ENCODE measurements around the gene MKRN1. TPM values are rescaled to one million over a fixed set of nuclear protein-coding genes. Genes with fewer than 3 reads are reported as not detected.
"Not testable (repeated sequence)": the region's sequence is repeated elsewhere in the genome, so short reads cannot be mapped to it uniquely, and the experiment has no call there.

Gene MKRN1
- total RNA-seq, 2 donors from 2014 or later, result 135 to 163 TPM

DNA sequence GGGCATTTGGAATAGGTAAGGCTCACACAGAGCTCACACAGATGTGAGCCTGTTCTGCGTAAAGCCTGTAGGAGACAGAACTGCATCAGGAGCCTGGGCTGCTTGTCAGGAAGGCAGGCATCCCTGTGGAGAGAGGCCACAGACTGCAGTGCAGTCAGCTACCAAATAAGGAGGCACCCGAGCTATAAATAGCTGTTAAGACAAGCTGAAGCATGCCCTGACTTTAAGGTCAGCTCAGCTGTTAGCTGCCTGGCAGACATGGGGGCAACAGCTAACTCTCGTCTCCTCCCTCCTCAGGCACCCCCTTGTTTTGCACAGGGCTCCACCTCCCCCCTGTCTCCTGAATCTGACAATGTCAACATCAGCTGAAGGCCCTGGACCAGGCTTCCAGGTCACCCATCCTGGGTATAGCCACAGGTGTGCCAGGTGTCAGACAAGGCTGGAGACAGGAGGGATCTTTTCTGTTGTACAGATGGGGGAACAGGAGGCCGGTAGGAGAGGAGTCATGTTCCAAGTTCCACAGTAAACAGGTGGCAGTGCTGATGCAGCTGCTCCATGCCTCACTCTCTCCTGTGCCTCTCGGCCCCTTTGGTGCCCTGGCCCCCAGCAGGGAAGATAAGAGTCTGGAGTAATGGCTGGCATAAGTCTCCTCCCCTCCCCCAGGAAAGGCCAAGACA is 27.6 kb upstream of the MKRN1 start:
- no peak overlapping the region for H3K4me3 Mint-ChIP-seq
- no peak overlapping the region for H3K4me3 ChIP-seq (ENCODE audit: low read length)
- H3K27ac Mint-ChIP-seq, result peak overlapping the region; percentile 59
- H3K36me3 Mint-ChIP-seq (ENCODE audit: low read depth), result no peaks in the 10 kb centered on the region
- no peak overlapping the region for H3K27ac ChIP-seq (ENCODE audit: low read depth, low read length)
- peaks cover 14% of the 10 kb centered on the region for H3K4me1 Mint-ChIP-seq
- peaks cover 13% of the 10 kb centered on the region for H3K4me1 ChIP-seq (ENCODE audit: control insufficient read depth, insufficient read depth, low read length)
- no peaks in the 10 kb centered on the region for H3K27me3 ChIP-seq (ENCODE audit: control insufficient read depth, insufficient read depth, low read length, poor library complexity, severe bottlenecking)
- H3K9ac ChIP-seq (ENCODE audit: extremely low read depth, low read length, poor library complexity, severe bottlenecking), result no peak overlapping the region
- TF ChIP-seq, protein P1, sequence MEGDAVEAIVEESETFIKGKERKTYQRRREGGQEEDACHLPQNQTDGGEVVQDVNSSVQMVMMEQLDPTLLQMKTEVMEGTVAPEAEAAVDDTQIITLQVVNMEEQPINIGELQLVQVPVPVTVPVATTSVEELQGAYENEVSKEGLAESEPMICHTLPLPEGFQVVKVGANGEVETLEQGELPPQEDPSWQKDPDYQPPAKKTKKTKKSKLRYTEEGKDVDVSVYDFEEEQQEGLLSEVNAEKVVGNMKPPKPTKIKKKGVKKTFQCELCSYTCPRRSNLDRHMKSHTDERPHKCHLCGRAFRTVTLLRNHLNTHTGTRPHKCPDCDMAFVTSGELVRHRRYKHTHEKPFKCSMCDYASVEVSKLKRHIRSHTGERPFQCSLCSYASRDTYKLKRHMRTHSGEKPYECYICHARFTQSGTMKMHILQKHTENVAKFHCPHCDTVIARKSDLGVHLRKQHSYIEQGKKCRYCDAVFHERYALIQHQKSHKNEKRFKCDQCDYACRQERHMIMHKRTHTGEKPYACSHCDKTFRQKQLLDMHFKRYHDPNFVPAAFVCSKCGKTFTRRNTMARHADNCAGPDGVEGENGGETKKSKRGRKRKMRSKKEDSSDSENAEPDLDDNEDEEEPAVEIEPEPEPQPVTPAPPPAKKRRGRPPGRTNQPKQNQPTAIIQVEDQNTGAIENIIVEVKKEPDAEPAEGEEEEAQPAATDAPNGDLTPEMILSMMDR (conservative IDR thresholded peaks at IDR 0.05), result peak; percentile 53
- peak; percentile 84 for DNase-seq
- no peaks in the 10 kb centered on the region for H3K27me3 Mint-ChIP-seq (ENCODE audit: insufficient read depth)
- WGBS, 2 experiments (ENCODE audit: insufficient coverage in 1 of 2, insufficient read length in 1 of 2), result 23 to 37% methylated on average over 3 to 5 of the region's 5 CpGs
- no peaks in the 10 kb centered on the region for H3K9me3 ChIP-seq (ENCODE audit: control insufficient read depth, low read length)
- no peaks in the 10 kb centered on the region for H3K9me3 Mint-ChIP-seq
- no peaks in the 10 kb centered on the region for H3K36me3 ChIP-seq (ENCODE audit: control insufficient read depth, insufficient read depth, low read length)

DNA sequence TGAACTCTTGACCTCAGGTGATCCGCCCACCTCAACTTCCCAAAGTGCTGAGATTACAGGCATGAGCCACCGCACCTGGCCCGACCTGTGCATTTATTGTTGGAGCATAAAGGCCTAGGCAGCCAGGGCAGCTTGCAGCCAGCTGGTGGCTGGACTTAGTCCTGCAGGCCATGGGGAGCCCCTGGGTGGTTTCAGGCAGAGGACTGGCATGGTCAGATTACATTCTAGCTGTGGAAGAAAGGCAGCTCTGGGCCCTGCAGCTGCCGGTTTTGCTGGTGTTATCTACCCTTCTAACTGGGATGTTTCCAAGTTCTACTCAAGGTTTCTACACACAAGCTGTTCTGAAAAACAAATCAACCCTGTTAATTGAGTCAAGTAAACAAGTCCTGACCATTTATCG is 22.7 kb upstream of the MKRN1 start:
- no peak overlapping the region for H3K9ac ChIP-seq (ENCODE audit: extremely low read depth, low read length, poor library complexity, severe bottlenecking)
- 94 to 96% methylated on average over 5 of the region's 5 CpGs for WGBS, 2 experiments (ENCODE audit: insufficient coverage in 1 of 2, insufficient read length in 1 of 2)
- no peaks in the 10 kb centered on the region for H3K9me3 Mint-ChIP-seq
- peak; percentile 62 for DNase-seq
- H3K27me3 Mint-ChIP-seq (ENCODE audit: insufficient read depth), result no peaks in the 10 kb centered on the region
- H3K36me3 Mint-ChIP-seq (ENCODE audit: low read depth), result no peaks in the 10 kb centered on the region
- no peaks in the 10 kb centered on the region for H3K9me3 ChIP-seq (ENCODE audit: control insufficient read depth, low read length)
- H3K4me1 ChIP-seq (ENCODE audit: control insufficient read depth, insufficient read depth, low read length), result peaks cover 9% of the 10 kb centered on the region
- H3K4me3 Mint-ChIP-seq, result no peak overlapping the region
- H3K27me3 ChIP-seq (ENCODE audit: control insufficient read depth, insufficient read depth, low read length, poor library complexity, severe bottlenecking), result no peaks in the 10 kb centered on the region
- TF ChIP-seq, protein P1 (conservative IDR thresholded peaks at IDR 0.05), result peak; percentile 40
- no peak overlapping the region for H3K27ac ChIP-seq (ENCODE audit: low read depth, low read length)
- no peak overlapping the region for H3K4me3 ChIP-seq (ENCODE audit: low read length)
- peaks cover 16% of the 10 kb centered on the region for H3K4me1 Mint-ChIP-seq
- no peak overlapping the region for H3K27ac Mint-ChIP-seq
- no peaks in the 10 kb centered on the region for H3K36me3 ChIP-seq (ENCODE audit: control insufficient read depth, insufficient read depth, low read length)

DNA sequence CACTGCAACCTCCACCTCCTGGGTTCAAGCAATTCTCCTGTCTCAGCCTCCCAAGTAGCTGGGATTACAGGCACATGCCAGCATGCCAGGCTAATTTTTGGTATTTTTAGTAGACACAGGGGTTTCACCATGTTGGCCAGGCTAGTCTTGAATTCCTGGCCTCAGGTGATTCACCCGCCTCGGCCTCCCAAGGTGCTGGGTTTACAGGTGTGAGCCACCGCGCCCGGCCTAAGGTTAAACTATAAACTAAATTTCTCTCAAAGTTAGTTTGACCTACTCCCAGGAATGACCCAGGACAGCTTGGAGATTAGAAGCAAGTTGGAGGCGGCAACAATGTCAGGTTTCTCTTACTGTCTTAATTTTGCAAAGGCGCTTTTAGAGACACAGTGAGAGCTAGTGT is 18.5 kb upstream of the MKRN1 start:
- H3K27me3 Mint-ChIP-seq (ENCODE audit: insufficient read depth); H3K36me3 Mint-ChIP-seq (ENCODE audit: low read depth); H3K36me3 ChIP-seq (ENCODE audit: control insufficient read depth, insufficient read depth, low read length): not testable (repeated sequence)

More for the DNA sequence above, 18.5 kb upstream of the MKRN1 start:
- DNase-seq; H3K27ac ChIP-seq (ENCODE audit: low read depth, low read length); H3K4me3 ChIP-seq (ENCODE audit: low read length); H3K9me3 ChIP-seq (ENCODE audit: control insufficient read depth, low read length); H3K4me3 Mint-ChIP-seq; H3K27me3 ChIP-seq (ENCODE audit: control insufficient read depth, insufficient read depth, low read length, poor library complexity, severe bottlenecking); H3K9me3 Mint-ChIP-seq; H3K9ac ChIP-seq (ENCODE audit: extremely low read depth, low read length, poor library complexity, severe bottlenecking); H3K4me1 ChIP-seq (ENCODE audit: control insufficient read depth, insufficient read depth, low read length): not testable (repeated sequence)
- 95 to 96% methylated on average over 7 of the region's 7 CpGs for WGBS, 2 experiments (ENCODE audit: insufficient coverage in 1 of 2, insufficient read length in 1 of 2)
- H3K4me1 Mint-ChIP-seq, result peaks cover 14% of the 10 kb centered on the region
- H3K27ac Mint-ChIP-seq, result peak overlapping the region; percentile 69

All from endodermal cell (in vitro differentiated cells).